Measurements from ENCODE around the gene TMEM109. TPM values are rescaled to one million over a fixed set of nuclear protein-coding genes. Genes with fewer than 3 reads are reported as not detected.

Gene TMEM109
- total and polyA plus RNA-seq, 2 of the 8 experiments (the other 6 are each of a cell fraction or from before 2014, with no cell fraction given), result 27.3 to 30.3 TPM

DNA sequence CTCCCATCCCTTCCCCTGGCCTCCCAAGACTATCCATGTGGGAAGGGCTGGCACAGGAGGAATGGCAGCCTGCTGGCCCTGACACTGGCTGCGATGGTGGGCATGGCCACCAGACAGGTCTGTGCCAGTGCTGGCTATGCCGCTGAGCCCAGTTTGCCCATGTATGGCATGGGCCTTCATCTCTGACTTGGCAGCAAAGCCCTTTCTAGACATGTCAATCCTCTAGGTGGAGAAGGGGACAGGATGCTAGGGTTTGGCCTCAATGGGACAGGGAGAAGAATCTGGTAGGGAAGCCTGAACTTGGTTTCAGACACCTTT is 37.8 kb upstream of the TMEM109 start:
- Histone ChIP-seq H2AK5ac (ENCODE audit: low read depth, low read length) (no peak overlapping the region), H3K9me3 (ENCODE audit: insufficient read depth in 2 of 2, low read depth in 1 of 2, low read length in 1 of 2) (no peaks in the 10 kb centered on the region), H3K36me3 (ENCODE audit: control insufficient read depth in 2 of 4, insufficient read depth in 4 of 4, low read length in 3 of 4) (peaks cover 0 to 5% (median 0%) of the 10 kb centered on the region in 4 experiments; a peak in 2 of 8 replicates), H3K79me1 (ENCODE audit: low read depth, low read length) (no peaks in the 10 kb centered on the region), H3K18ac (ENCODE audit: extremely low read depth, low read length) (no peak overlapping the region), H2BK120ac (replicated peaks; ENCODE audit: low read depth, low read length) (no peak overlapping the region), H3K23ac (ENCODE audit: insufficient read length) (no peak overlapping the region), H4K91ac (replicated peaks; ENCODE audit: insufficient read length, low read length) (no peak overlapping the region), H3K56ac (replicated peaks; ENCODE audit: insufficient read length, low read depth, low read length) (no peak overlapping the region), H2BK5ac (ENCODE audit: low read depth, low read length) (no peak overlapping the region), H2BK20ac (ENCODE audit: low read length) (no peak overlapping the region), H4K5ac (ENCODE audit: insufficient read length, low read depth, low read length) (no peak overlapping the region), H3K79me2 (ENCODE audit: control insufficient read depth in 1 of 2, insufficient read depth in 2 of 2, low read length in 2 of 2) (no peaks in the 10 kb centered on the region), H4K20me1 (replicated peaks in 1 of 2; ENCODE audit: control insufficient read depth in 1 of 2, insufficient read depth in 2 of 2, low read length in 2 of 2) (no peaks in the 10 kb centered on the region), H3K4me2 (ENCODE audit: insufficient read depth in 1 of 2, low read depth in 2 of 2, low read length in 2 of 2) (no peak overlapping the region), H3K4me3 (ENCODE audit: extremely low read depth in 1 of 4, insufficient read depth in 2 of 4, low read depth in 3 of 4, low read length in 4 of 4) (no peak overlapping the region), H3K9ac (replicated peaks in 1 of 4; ENCODE audit: extremely low read depth in 1 of 4, low read depth in 3 of 4, low read length in 3 of 4) (no peak overlapping the region), H3K4me1 (replicated peaks in 1 of 4; ENCODE audit: control insufficient read depth in 3 of 4, insufficient read depth in 4 of 4, low read length in 3 of 4) (peaks cover 0 to 4% (median 0%) of the 10 kb centered on the region in 4 experiments; a peak in 4 of 7 replicates), H2BK15ac (ENCODE audit: low read length) (no peak overlapping the region), H3K23me2 (ENCODE audit: low read depth, low read length) (no peaks in the 10 kb centered on the region), H2AFZ (ENCODE audit: low read length) (no peak overlapping the region), H4K8ac (ENCODE audit: extremely low read depth, insufficient read depth, low read length) (no peak overlapping the region), H3K27me3 (replicated peaks in 1 of 4; ENCODE audit: control insufficient read depth in 3 of 4, extremely low read depth in 1 of 4, insufficient read depth in 3 of 4, low read length in 3 of 4) (no peaks in the 10 kb centered on the region), H3K4ac (replicated peaks; ENCODE audit: insufficient read length, low read depth, low read length) (no peak overlapping the region), H2BK12ac (ENCODE audit: low read depth, low read length) (no peak overlapping the region), H3K14ac (ENCODE audit: insufficient read length) (no peak overlapping the region), H3K27ac (ENCODE audit: low read depth, low read length) (no peak overlapping the region)
- POLR2A ChIA-PET (ENCODE audit: partially characterized antibody), result interaction anchor here (1.3 kb wide), 1 partner anchor 14 kb away, joined by 4 read pairs; no protein-coding TSS in a partner anchor
- CTCF ChIA-PET (ENCODE audit: partially characterized antibody), result interaction anchor here (1.2 to 9.5 kb wide), 5 partner anchors 12 to 101 kb away, joined by 4 to 52 read pairs (median 13); no protein-coding TSS in a partner anchor
- 97% methylated on average over 2 of the region's 2 CpGs; no CpG with 5 or more reads in 1 of the 2 experiments for WGBS, 2 experiments (ENCODE audit: extremely low coverage in 1 of 2, insufficient coverage in 1 of 2, insufficient read length in 1 of 2, insufficient replicate concordance in 2 of 2, low coverage in 1 of 2, low lambda C conversion rate in 2 of 2, missing lambda C conversion rate in 1 of 2)
- DNase-seq (ENCODE audit: low read depth in 1 of 2, low spot score in 2 of 2) (no peak), FAIRE-seq (no peak)
- TF ChIP-seq ASH2L (IDR thresholded peaks at IDR 0.05; ENCODE audit: low read length), result no peak
- TF ChIP-seq JUN (IDR thresholded peaks at IDR 0.05; ENCODE audit: low read depth, low read length), result no peak
- TF ChIP-seq, protein P1, sequence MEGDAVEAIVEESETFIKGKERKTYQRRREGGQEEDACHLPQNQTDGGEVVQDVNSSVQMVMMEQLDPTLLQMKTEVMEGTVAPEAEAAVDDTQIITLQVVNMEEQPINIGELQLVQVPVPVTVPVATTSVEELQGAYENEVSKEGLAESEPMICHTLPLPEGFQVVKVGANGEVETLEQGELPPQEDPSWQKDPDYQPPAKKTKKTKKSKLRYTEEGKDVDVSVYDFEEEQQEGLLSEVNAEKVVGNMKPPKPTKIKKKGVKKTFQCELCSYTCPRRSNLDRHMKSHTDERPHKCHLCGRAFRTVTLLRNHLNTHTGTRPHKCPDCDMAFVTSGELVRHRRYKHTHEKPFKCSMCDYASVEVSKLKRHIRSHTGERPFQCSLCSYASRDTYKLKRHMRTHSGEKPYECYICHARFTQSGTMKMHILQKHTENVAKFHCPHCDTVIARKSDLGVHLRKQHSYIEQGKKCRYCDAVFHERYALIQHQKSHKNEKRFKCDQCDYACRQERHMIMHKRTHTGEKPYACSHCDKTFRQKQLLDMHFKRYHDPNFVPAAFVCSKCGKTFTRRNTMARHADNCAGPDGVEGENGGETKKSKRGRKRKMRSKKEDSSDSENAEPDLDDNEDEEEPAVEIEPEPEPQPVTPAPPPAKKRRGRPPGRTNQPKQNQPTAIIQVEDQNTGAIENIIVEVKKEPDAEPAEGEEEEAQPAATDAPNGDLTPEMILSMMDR (IDR thresholded peaks at IDR 0.05; ENCODE audit: control extremely low read depth in 1 of 3, insufficient read depth in 1 of 3, low read depth in 1 of 3, low read length in 3 of 3), result no peak
- TF ChIP-seq GABPA (IDR thresholded peaks at IDR 0.05; ENCODE audit: borderline replicate concordance, insufficient read depth, low read length), result no peak
- TF ChIP-seq HDAC6 (IDR thresholded peaks at IDR 0.05; ENCODE audit: low read depth, low read length), result no peak
- TF ChIP-seq, protein P2, sequence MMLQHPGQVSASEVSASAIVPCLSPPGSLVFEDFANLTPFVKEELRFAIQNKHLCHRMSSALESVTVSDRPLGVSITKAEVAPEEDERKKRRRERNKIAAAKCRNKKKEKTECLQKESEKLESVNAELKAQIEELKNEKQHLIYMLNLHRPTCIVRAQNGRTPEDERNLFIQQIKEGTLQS (IDR thresholded peaks at IDR 0.05; ENCODE audit: insufficient read depth, low read depth, low read length), result no peak
- TF ChIP-seq CTBP2 (IDR thresholded peaks at IDR 0.05; ENCODE audit: borderline replicate concordance, insufficient read depth, insufficient read length, low read length), result no peak
- no peak for TF ChIP-seq MAFK (IDR thresholded peaks at IDR 0.05; ENCODE audit: low read depth, low read length)
- no peak for TF ChIP-seq KDM5A (IDR thresholded peaks at IDR 0.05; ENCODE audit: low read length)
- no peak for TF ChIP-seq SRF (IDR thresholded peaks at IDR 0.05; ENCODE audit: low read depth, low read length)
- no peak for TF ChIP-seq KDM4A (IDR thresholded peaks at IDR 0.05; ENCODE audit: low read depth, low read length, severe bottlenecking)
